Stimulated activated CD8-positive, alpha-beta memory T cell treated with anti-CD3 and anti-CD28 coated beads, Interleukin-7, amount 100 ng/mL, for 48 hours (primary cell): ENCODE measurements around the gene MYOCD.

Experiments used
- DNase-seq, 2 donors: peaks; one replicate each; pipeline ENCODE4 v3.0.0-alpha.2; 2020; ENCODE audit warnings: low read depth in 1 of 2; ENCODE audit errors: extremely low read depth in 1 of 2

MYOCD gene

DNA sequence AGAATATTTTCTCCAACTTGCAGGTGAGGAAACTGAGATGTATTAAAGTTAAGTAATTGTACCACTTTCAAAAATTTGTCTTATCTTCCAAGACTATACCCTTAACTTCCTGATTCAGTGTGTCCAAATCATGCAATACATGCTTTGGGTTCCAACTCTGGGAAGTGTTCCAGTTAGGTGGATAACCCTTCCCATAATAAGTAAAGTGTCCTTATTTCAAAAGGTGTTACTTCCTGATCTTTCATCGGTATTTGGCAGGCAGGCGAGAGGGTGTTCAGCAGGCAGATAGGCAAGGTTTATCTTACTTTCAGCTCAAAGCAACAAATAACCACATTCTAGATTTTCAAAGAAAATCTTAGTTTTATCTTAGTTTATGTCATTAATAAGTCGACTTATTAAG is 77.4 kb downstream of the MYOCD start:
- DNase-seq = no peak

DNA sequence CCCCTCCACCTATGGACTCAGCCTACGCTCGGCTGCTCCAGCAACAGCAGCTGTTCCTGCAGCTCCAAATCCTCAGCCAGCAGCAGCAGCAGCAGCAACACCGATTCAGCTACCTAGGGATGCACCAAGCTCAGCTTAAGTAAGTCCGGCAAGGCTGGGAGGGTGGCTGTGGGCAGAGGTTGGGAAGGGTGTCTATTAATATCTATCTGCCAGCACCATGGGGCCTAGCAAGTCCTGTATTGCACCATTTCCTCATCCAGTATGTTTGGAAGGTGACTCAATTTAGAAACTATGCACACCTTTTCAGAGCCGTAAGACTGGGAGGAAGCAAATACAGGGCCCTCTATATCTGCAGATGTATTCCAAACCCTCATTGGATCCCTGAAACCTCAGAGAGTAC is 78.6 kb downstream of the MYOCD start:
- no peak for DNase-seq

DNA sequence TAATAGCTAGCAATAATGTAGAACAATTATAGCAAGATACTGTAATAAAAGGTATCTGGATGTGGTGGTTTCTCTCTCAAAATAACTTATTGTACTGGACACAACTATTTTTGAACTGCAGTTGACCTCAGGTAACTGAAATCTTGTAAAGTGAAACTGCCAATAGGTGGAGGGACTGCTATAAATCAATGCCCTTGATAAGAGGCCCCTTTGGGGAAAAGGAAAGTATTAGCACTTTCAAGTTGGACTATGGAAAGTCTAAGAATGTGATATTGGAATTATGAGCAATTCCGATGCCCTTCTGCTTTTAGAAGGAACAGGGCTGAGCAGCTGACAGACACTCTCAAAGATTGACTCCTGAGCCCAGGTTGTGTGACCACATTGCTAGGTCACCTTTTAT is 79.1 kb downstream of the MYOCD start:
- DNase-seq = no peak

DNA sequence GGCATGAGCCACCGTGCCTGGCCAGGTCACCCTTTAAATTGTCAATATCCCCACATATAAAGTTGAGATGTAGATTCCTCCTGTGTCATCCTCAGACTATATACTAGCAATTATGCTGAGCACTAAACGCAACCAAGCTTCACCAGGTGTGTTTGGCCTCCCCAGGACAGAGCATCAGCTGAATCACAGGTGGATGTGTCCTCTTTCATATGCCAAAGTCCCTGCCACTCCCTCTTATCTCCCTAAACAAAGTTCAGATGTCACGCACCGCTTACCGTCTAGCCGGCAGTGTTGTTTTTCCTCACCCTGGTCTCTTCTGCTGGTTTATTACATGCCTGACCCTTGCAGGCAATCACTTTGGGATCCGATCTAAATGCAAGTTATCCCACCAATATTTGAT is 79.8 kb downstream of the MYOCD start:
- no peak for DNase-seq

DNA sequence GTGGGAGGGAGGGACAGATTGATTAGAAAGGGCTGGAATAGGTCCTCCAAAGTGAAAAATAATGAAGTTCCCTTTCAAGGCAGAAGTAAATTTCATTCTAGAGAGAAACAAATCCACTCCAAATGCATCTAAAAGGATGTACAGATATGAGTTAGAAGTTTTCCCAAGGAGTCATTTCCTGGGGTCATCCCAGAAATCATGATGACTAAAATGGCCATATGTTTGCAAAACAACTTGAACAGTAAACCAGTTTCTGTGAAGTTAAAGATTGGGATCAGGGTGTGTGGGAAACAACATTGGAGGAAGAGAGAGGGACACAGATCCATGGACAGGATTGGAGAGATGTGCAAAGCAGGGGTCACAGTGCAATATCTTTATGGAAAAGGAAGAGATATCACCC is 91.1 kb downstream of the MYOCD start:
- no peak for DNase-seq

DNA sequence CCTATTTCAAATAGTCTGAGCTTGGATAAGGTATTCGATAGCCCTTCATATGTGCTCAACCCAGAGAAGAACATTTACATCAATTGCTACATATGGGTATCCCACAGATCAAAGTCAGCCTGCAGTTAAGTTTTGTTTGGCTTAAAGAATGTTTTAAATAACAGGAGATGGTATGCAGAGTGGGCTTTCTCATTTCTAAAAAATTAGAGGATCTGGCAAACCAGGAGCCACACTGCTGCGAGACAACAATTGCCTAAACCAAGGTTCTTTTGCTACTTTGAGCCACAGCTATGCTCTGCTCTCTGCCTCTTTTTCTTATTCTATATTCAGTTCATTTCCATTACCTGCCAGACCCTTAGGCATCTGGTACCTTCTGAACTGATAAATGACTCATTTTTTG is 93.4 kb downstream of the MYOCD start:
- no peak for DNase-seq

DNA sequence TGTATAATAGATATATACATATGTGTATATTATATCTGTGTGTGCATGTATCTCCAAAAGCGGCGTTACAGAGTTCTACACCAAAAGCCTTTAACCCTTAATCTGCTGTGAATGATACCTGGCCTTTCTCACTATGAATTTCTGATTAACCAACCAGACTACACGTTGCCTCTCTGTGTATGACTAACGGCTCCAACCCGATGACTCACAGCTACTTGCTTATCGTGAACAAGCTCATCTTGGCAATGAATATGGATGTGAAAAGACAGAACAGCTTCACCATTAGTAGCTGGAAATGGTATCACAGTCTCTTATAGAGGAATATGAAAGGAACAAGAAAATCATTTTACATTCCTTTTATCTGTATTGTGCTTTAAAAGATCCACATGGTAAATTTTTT is 99.9 kb downstream of the MYOCD start:
- DNase-seq = no peak

DNA sequence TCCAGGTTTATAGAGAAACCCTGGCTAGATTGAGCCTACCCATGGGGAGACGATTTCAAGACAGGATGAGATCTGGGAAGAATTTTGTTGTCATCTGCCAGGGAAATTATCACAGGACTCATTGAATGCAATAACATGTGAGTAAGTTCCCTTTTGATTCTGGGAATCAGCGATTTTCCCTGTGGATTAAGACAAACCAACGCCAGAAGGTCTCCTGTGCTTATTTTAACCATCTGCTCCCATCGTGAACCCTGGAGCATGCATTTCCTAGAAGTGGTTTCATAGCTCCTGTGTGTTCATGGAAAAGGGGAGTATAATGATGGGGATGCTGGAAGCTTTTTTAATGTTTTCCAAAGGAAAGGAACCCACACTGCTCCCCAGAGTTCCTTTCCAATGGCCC is 102.6 kb downstream of the MYOCD start:
- DNase-seq = no peak

DNA sequence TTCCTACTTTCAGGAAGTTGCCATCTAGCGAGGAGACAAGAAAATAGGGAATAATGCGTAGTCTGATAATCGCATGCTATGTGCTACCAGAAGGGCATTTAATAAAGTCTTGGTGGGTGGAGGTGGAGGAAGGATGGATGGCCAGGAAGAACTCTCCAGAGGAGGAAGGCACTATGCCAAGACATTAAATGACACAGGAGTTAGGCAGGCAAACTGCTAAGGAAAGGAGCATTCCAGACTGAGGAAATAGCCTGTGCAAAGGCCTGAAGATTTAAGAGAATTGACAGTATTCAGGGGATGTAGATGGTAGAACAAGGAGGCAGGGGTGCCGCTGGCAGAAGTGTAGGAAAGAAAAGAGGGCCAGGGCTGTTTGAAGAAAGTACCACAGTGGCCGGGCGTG is 104.3 kb downstream of the MYOCD start:
- no peak for DNase-seq

DNA sequence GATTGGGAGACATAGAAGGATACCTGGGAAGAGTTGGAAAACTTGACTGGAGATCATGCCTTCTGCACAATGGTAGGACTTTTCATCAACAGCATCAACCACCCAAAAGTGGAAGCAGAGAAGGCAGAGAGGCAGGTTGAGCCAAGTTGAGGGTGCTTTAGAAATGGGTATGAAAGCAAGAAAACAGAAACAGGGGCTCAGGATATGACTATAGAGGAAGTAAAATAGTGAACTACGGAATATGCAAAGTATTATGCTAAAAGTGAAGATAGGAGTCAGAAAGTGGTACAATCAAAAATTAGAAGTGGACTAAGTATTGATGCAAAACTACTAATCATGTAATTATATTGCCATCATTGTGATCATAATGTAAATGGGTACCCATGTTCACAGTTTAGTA is 107.5 kb downstream of the MYOCD start:
- DNase-seq = no peak

DNA sequence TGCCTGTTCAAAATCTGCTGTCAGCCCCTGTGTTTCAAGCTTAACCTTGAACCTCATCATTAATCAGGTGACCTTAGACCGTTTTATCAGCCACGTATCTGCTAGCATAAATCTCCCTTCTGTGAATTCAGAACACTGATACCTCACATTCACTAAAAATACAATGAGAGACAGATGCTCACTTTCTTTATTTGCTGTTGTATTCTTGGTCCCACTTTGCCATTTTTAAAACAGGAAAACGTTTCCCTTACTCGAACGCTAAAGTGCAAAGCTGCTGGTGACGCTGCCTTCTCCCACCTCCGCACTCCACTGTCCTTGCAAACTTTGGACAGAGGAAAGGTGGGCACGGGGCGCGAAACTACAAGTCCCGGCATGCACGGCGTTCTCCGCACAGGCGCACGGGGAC is 123.4 kb downstream of the MYOCD start:
- no peak for DNase-seq

DNA sequence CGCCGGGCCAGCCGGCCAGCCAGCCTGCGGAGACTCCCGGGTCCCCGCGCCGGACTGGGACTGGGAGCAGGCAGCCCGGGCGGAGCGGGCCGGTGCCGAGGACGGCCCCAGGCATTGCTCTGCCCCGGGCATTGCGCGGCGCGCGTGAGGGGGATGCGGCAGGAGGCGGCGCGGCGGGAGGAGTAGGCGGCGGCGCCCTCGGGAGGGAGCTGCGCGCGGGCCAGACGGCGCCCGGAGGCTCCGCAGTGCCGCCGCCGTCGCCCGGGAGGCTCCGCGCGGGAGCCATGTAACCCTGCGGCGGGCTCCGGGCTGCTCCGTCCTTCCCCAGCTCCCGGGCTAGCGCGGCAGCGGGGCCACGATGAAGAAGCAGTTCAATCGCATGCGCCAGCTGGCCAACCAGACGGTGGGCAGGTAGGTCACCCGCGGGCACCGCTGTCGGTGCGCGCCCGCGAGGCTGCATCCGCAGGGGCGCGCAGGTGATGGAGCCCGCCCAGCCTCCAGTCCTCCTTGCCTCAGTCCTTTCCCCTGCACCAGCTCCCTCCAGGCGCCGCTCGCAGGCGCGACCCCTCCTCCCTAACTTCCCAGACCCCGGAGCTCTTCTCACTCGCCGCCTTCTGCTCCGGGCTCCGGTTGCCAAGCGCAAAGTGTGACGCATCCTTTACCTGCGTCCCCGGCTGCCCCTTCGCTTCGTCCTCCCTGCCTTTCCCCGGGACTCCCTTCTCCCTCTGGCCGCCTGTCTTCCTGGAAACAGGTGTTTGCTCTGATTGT is 124.0 kb downstream of the MYOCD start, which contains the start of gene ARHGAP44:
Gene ARHGAP44, plus strand, starts transcription at position 18 of the 768 bp plus-strand sequence. Its CDS starts 341 bp downstream, at position 359.
- DNase-seq = no peak

DNA sequence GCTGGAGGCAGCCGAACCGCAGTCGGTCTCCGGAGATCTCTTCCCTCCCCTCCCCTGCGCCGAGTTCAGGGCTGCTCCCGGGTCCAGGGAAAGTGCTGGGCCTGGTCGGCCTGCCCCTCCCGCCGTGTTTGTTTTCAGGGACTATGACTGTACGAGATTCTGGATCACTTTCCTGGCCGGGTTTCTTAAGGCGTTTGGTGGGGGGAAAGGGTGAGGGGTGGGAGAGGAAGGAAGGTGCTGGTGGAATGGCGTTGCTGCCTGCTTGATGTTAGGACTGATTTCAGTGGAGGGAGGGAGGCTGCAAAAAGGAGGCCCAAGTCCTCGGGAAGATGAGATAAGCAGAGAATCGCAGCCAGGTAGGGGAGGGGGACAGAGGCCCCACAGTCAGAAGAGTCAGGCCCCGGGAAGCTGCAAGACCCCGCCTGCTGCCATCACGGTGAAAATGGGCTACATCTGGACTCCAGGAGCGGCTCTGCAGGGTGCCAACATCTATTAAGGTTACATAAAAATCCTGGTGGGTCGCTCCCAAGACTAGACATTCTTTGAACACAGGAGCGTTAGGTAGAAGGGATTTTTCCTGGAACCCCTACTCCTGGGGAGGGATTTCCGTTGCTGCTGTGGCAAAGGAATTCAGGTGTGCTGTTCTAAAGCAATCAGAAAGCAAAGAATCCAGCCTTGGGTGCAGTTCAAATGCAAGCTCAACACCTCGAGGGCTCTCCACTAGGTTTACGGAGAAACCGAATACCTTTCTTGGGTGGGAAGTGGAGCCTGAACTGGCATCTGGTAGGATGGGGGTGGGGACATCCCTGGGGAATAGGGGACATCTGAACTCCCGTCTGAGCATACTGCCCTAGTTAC is 124.8 kb downstream of the MYOCD start:
- DNase-seq = no peak

DNA sequence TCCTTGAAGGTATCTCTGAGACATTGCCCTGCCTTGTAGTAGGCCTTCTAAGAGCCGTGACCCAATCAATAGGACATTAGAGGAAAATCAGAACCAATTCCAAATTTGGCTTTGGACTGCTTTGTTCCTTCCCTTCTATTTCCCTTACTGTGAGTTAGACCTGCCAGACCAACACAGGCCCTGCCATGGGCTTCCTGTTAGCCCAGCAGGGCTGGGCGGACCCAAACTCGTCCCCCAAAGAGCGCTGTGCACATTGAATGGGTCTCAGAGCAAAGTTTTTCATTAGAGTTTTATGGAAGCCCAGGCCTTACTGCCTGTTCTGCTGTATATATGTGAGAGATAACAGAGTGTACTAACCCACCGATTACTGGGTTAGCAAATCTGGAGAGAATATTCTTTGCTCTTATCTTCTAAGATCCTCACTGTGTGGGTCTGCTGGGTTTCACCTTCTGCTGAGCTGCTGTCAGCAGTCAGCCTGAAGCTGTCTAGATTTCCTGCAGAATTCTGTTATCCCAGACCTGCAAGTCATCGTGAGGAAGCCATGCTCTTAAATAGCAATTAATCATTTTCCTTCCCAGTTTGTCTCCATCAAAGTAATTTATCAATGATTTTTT is 129.3 kb downstream of the MYOCD start:
- no peak for DNase-seq

DNA sequence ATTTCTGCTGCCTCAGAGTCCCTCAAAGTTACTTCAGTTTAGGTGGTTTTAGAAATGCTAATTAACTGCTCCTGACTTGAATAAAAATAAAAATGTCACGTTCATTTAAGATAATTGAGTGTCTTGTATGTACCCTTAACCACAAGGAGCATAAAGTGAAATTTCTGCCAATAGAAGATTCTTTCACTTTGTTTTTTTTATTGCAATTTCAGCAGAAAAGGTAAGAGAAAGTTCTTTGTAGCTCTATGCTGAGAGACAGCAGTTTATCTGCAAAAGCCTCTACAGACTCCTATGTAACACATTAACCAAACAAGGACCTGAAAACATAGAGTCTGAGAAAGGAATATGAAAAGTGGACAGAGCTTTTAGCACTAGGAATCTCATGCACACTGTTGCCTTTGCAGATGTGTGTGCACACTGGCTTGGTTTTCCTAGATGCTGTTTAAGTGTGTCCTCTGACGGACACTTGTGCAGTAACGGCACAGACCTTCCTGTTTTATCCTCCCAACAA is 135.2 kb downstream of the MYOCD start:
- DNase-seq = no peak

DNA sequence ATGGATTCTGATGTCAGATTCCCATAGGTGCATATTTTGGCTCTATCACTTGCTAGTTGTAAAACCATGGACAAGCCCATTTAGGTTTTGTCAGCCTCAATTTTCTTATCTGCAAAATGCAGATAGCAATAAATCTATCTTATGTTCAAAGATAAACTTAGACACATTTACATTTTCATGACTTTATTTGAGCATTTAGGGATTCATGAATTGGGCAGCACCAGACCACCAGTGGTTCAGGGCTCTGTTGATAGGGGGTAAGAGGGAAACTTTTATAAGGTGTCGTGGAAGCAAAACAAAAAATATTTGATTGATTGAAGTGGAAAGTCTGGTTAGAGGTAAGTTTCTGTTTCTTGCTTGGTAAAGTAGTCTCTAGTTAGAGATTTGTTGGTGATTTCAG is 140.9 kb downstream of the MYOCD start:
- DNase-seq = no peak

DNA sequence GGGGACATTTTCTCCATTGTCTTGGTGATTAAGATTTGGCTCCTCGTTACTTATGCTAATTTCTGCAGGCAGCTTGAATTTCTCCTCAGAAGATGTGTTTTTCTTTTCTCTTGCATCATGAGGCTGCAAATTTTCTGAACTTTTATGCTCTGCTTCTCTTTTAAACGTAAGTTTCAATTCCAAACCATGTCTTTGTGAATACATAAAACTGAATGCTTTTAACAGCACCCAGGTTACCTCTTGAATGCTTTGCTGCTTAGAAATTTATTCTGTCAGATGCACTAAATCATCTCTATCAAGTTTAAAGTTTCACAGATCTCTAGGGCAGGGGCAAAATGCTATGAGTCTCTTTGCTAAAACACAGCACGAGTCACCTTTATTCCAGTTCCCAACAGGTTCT is 143.0 kb downstream of the MYOCD start:
- DNase-seq = no peak

DNA sequence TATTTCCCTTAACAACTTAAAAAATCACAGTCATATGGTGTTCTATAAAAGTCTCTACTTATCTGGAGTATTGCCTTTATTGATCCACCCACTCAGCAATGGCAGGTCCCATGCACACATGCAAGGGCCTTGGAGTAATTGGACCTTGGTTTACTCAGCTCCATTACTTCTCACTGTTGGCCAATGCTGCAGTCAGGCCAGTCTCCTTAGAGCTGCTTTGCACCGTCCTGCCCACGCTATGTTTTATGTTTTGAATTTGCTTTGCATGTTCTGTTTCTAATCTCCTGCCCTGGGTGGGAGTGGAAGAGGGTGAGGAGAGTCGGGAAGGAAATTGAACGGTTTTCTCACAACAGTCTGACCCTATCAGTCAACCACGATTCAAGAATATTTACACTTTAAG is 147.2 kb downstream of the MYOCD start:
- DNase-seq = no peak

DNA sequence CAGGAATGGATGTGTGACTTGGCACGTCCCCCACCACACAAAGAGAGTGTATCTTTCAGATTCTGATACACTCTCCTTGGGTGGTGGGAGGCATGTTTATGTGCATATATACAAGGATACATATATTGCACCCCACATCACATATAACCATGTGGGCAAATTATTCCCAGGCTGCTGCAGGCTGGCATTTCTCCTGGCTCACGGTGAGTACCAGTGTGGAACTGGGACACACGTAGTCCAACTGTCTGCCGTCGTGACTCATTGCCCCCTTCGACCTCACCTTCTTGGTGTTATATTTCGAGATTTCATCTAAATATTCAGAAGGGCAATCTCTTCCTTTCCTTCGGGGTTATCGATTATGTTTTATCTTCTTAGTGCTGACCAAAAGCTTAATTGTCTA is 148.0 kb downstream of the MYOCD start:
- no peak for DNase-seq

DNA sequence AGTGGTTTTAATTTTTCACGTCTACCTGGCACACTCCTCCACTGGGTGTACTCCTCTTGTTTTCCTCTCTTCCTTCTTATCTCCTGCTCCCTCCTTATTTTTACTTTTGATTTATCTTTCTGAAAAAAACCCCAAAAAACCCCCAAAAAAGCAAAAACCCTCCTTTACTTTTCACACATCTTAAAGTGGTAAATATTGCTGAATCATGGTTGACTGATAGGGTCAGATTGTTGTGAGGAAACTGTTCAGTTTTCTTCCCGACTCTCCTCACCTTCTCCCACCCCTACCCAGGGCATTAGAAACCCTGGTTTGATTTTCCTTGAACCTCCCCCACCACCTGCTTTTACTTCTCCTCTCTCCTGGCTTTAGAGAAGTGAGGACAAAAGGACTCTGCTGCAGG is 149.0 kb downstream of the MYOCD start:
- no peak for DNase-seq

DNA sequence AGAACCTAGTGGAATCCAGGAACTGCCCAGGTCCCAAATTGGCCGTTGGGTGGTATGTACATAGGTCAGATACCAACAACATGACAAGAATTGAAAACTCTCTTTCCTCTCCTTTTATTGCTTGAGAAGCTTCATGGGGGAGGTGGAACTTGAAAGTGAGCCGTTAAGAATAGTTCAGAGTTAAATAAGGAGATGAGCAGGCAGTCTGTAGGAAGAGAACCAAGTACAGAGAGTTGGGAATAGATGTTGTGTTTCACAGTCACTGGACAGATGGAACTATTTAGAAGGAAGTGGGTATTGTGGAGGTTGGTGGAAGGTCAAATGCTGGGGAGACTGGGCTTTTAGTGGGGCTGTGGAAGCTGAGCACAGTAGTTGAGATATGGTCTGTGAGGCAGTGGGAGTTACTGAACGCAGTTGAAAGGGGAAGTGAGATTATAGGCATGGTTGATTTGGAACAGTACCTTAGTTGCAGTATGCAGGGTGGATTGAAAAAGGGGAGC is 150.0 kb downstream of the MYOCD start:
- DNase-seq = no peak
